ENCODE measurements around the gene DEFB124.

The DEFB124 gene

DNA sequence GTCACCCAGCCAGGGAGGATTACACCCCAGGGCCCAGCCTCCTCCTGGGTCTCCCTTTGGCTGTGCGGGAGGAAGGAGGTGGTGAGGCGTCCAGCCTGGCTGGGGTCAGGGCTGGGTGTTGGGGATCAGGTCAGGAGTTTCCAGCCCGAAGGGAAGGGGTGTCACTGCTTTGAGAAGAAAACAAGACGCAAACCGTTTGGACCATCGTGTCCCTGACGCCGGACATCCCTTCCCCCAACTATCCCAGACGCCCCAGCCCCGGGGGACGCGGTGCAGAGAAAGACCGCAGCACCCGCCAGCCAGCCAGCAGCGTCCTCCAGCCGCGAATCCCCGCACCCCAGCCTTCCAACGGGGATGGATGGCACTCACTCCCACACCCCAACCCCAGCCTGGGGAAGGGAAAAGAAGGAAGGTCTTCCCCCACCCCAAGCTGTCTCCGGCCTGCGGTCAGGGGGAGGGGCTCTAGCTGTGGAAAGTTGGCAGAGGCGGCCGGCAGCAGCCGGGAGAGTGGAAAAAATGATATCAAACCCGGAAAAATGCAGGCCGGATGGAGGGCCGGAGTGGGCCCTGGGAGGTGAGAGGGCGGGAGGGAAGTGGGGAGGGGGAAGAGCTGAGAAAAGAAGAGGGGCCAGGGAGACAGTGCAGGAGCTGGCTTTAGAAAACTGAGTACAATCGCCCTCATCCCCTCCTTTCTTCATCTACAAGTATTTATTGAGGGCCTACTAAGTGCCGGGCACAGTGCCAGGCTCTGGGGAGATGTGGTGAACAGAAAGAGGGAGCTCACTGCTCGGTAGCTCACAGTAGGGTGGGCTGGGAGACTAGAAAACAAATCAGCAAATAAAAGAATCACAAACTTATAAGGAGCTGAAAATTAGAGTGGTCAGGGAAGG lies 10.8 kb upstream of the DEFB124 start:
- no peak for TF ChIP-seq CTCF (conservative IDR thresholded peaks at IDR 0.05; ENCODE audit: low read depth, low read length)
- H3K4me3 ChIP-seq (ENCODE audit: low read depth, low read length) = peak overlapping the region; percentile 50
- DNase-seq (ENCODE audit: low read depth) = peak; percentile 60

- no peak overlapping the region for H3K4me3 ChIP-seq (ENCODE audit: low read depth, low read length)
- peak; percentile 25 for DNase-seq (ENCODE audit: low read depth)
- no peak for TF ChIP-seq CTCF (conservative IDR thresholded peaks at IDR 0.05; ENCODE audit: low read depth, low read length)
These were observed 9.1 kb upstream of the DEFB124 start for GRCh38 chr20:31484001-31484400.

DNA sequence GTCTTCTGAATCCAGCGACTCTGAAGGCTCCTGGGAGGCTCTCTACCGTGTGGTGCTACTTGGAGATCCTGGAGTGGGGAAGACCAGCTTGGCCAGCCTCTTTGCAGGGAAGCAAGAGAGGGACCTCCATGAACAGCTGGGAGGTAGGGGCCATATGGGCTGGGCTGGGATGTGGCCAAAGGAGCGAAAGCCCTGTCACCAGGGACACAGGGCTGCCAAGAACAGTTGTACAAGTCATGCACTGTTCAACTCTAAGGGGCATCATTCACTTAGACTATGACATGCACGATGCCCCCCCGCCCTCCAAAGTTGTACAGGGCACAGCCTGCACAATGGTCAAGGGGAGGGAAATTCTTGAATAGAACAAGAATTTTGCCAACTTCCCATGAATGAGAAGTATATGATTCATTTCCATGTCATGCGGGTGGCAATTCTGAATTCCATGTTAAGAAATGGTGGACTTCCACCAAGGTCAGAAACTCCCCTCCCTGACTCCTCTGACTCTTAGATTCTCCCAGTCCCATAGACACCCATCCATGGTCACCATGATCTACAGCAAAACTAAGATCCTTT lies 1.8 kb upstream of the DEFB124 start:
- DNase-seq (ENCODE audit: low read depth) = no peak
- no peak for TF ChIP-seq CTCF (conservative IDR thresholded peaks at IDR 0.05; ENCODE audit: low read depth, low read length)
- H3K4me3 ChIP-seq (ENCODE audit: low read depth, low read length) = no peak overlapping the region

DNA sequence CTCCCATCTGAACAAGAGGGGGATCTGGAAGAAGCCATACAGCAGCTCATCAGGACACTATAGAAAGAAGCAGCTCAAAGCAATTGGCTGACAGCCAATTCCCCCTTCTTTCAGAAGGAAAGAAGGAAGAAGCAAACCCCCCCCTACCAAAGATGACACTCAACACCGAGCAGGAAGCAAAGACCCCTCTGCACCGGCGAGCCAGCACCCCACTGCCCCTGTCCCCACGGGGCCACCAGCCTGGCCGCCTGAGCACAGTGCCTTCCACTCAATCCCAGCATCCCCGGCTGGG lies 1.3 kb upstream of the DEFB124 start:
- no peak overlapping the region for H3K4me3 ChIP-seq (ENCODE audit: low read depth, low read length)
- TF ChIP-seq CTCF (conservative IDR thresholded peaks at IDR 0.05; ENCODE audit: low read depth, low read length) = no peak
- no peak for DNase-seq (ENCODE audit: low read depth)

- TF ChIP-seq CTCF (conservative IDR thresholded peaks at IDR 0.05; ENCODE audit: low read depth, low read length) = no peak
- DNase-seq (ENCODE audit: low read depth) = no peak
- no peak overlapping the region for H3K4me3 ChIP-seq (ENCODE audit: low read depth, low read length)
These were observed 756 bp upstream of the DEFB124 start for GRCh38 chr20:31475472-31476293.

- TF ChIP-seq CTCF (conservative IDR thresholded peaks at IDR 0.05; ENCODE audit: low read depth, low read length) = no peak
- H3K4me3 ChIP-seq (ENCODE audit: low read depth, low read length) = no peak overlapping the region
- DNase-seq (ENCODE audit: low read depth) = no peak
These were observed 860 bp downstream of the DEFB124 start for GRCh38 chr20:31474097-31474436.
